GM12864 (cell line): ENCODE results near the gene ATP2B1.

Experiments
- DNase-seq: peaks from one replicate; pipeline ENCODE4 v3.0.0-alpha.2; 2011; ENCODE audit warnings: low read depth
- H3K4me3 ChIP-seq: 2 replicates; pipeline ENCODE4 v1.5.1; 2011; ENCODE audit warnings: mild to moderate bottlenecking, low read depth, low read length, control low read depth
- CTCF ChIP-seq: IDR thresholded peaks from 2 replicates; pipeline ENCODE4 v1.5.1; 2011; ENCODE audit warnings: low read depth, mild to moderate bottlenecking, moderate library complexity, low read length, control low read depth, inconsistent platforms; ENCODE audit errors: missing control alignments

The ATP2B1 gene

GRCh38 chr12:89540586-89540985 lies 168.1 kb downstream of the ATP2B1 start:
- DNase-seq: no peak
- no peak for TF ChIP-seq CTCF

GRCh38 chr12:89539426-89540223 lies 169.0 kb downstream of the ATP2B1 start:
- no peak overlapping the region for H3K4me3 ChIP-seq
- no peak for DNase-seq
- no peak for TF ChIP-seq CTCF

More at GRCh38 chr12:89540586-89540985, 168.1 kb downstream of the ATP2B1 start:
- H3K4me3 ChIP-seq: no peak overlapping the region

GRCh38 chr12:89538897-89539296 lies 169.7 kb downstream of the ATP2B1 start:
- DNase-seq: no peak
- H3K4me3 ChIP-seq: no peak overlapping the region
- TF ChIP-seq CTCF: no peak
